Measurements from ENCODE around the gene GOLM1.

GRCh38 chr9:86102626-86103025 lies 3.3 kb upstream of the GOLM1 start:
- TF ChIP-seq CTCF (IDR thresholded peaks at IDR 0.05 in 4 of 5, conservative IDR thresholded peaks at IDR 0.05 in 1 of 5) (no peak), POLR2A (IDR thresholded peaks at IDR 0.05) (no peak)
